CD4-positive, alpha-beta T cell (primary cell): ENCODE measurements around the gene COG5. TPM values are rescaled to one million over a fixed set of nuclear protein-coding genes. Genes with fewer than 3 reads are reported as not detected.

Source experiments
- ATAC-seq: fragments of 200-7000 bp; cut with Tn5 transposase; one replicate; pipeline ENCODE4 v1.10.0; 2022; ENCODE audit warnings: mild to moderate bottlenecking; ENCODE audit not compliant: poor library complexity
- CTCF ChIA-PET: fragments of 350-600 bp; sonication (Branson Sonifier 250); formaldehyde crosslinking; loops from one replicate; lab custom pipeline; 2021; ENCODE audit warnings: antibody characterized with exemption, inconsistent platforms; lab: Charles Lee
- POLR2A ChIA-PET: fragments of 350-600 bp; sonication (Branson Sonifier 250); formaldehyde crosslinking; loops from one replicate; lab custom pipeline; 2021; ENCODE audit warnings: antibody characterized with exemption, inconsistent platforms; lab: Charles Lee
- DNase-seq, 14 experiments: peaks; one replicate each; pipeline ENCODE4 v3.0.0-alpha.2; 2013 to 2020; ENCODE audit warnings: mixed read lengths in 2 of 14
- H3K27ac ChIP-seq, 2 donors: one replicate each; pipeline versions ENCODE4 v1.5.1 to v1.7.0; 2013; ENCODE audit warnings: low read length in 2 of 2, low read depth in 1 of 2, mild to moderate bottlenecking in 1 of 2
- H3K27me3 ChIP-seq, 2 experiments: 1 replicate in 1 of 2; 2 replicates in 1 of 2; pipeline versions ENCODE4 v1.6.1 to v1.7.0; 2013; ENCODE audit warnings: low read length in 2 of 2, control low read depth in 1 of 2, mild to moderate bottlenecking in 1 of 2, moderate library complexity in 1 of 2; ENCODE audit not compliant: insufficient read depth in 2 of 2, control insufficient read depth in 1 of 2
- H3K36me3 ChIP-seq: one replicate; pipeline ENCODE4 v1.6.1; 2013; ENCODE audit warnings: low read length, control low read depth; ENCODE audit not compliant: insufficient read depth
- H3K4me1 ChIP-seq: one replicate; pipeline ENCODE4 v1.6.1; 2013; ENCODE audit warnings: low read length, control low read depth; ENCODE audit not compliant: insufficient read depth
- H3K4me3 ChIP-seq: one replicate; pipeline ENCODE4 v1.5.1; 2013; ENCODE audit warnings: mild to moderate bottlenecking, low read length, moderate library complexity
- H3K9me3 ChIP-seq, 2 experiments: 1 replicate in 1 of 2; 2 replicates in 1 of 2; pipeline versions ENCODE4 v1.6.1 to v1.7.0; 2013; ENCODE audit warnings: low read length in 2 of 2, mild to moderate bottlenecking in 2 of 2, control low read depth in 1 of 2, moderate library complexity in 1 of 2; ENCODE audit not compliant: control insufficient read depth in 1 of 2, insufficient read depth in 1 of 2
- H3K27ac Mint-ChIP-seq: one replicate; pipeline ENCODE4 v1.8.0; 2020; ENCODE audit warnings: mixed read lengths
- H3K27me3 Mint-ChIP-seq: one replicate; pipeline ENCODE4 v1.8.0; 2021; ENCODE audit warnings: mixed read lengths
- H3K36me3 Mint-ChIP-seq: one replicate; pipeline ENCODE4 v1.8.0; 2021; ENCODE audit warnings: low read depth, mixed read lengths
- H3K4me1 Mint-ChIP-seq: one replicate; pipeline ENCODE4 v1.8.0; 2021; ENCODE audit warnings: low read depth, mixed read lengths
- H3K4me3 Mint-ChIP-seq: one replicate; pipeline ENCODE4 v1.8.0; 2020; ENCODE audit warnings: mild to moderate bottlenecking, mixed read lengths
- H3K9me3 Mint-ChIP-seq: one replicate; pipeline ENCODE4 v1.8.0; 2020; ENCODE audit warnings: mixed read lengths
- CTCF ChIP-seq: fragments of 200-600 bp; IDR thresholded peaks from one replicate; pipeline ENCODE4 v1.8.0; 2022; ENCODE audit warnings: antibody characterized with exemption, mild to moderate bottlenecking
- intact Hi-C, 2 experiments: fragments of 100-400 bp; cut with DNase I in 1 of 2; cut with micrococcal nuclease in 1 of 2; formaldehyde crosslinking; loops; one replicate each; pipeline versions ENCODE4 v1.15.1 to v1.9.0; 2023 to 2025; cut with DNase I, micrococcal nuclease
- total RNA-seq, 174 experiments: library from RNA in 2 of 174; stranded (reverse) in 2 of 174; gene quantifications; one replicate each; pipeline ENCODE4 v1.2.3 and lab custom pipeline; 2021 to 2026

COG5 gene
- total RNA-seq, 2 experiments from 2014 or later, result 43.4 to 44.5 TPM

GRCh38 chr7:107152011-107152410 lies 411.7 kb downstream of the COG5 start:
- Mint-ChIP-seq H3K27ac (no peak overlapping the region), H3K4me3 (no peak overlapping the region), H3K4me1 (peaks cover 6% of the 10 kb centered on the region)

More at GRCh38 chr7:107152011-107152410, 411.7 kb downstream of the COG5 start:
- no peak for DNase-seq
- POLR2A ChIA-PET, result interaction anchor here (0.7 to 2.0 kb wide), 2 partner anchors 16 to 22 kb away, joined by 3 to 21 read pairs; partner anchors contain the start of gene HBP1
- intact Hi-C loops, result loop anchor here in 1 of 2 experiments (10.0 kb wide), 2 partner anchors 287 to 733 kb away; partner anchors contain the start of gene PIK3CG
- H3K27ac ChIP-seq, result no peak overlapping the region
- Mint-ChIP-seq H3K9me3 (no peaks in the 10 kb centered on the region), H3K36me3 (no peaks in the 10 kb centered on the region), H3K27me3 (no peaks in the 10 kb centered on the region)
- no peak overlapping the region for H3K4me3 ChIP-seq
- ATAC-seq, result no peak
- no peaks in the 10 kb centered on the region for H3K4me1 ChIP-seq
- H3K9me3 ChIP-seq, result no peaks in the 10 kb centered on the region
- CTCF ChIA-PET, result interaction anchor here (1.5 to 1.7 kb wide), 2 partner anchors 15 to 22 kb away, joined by 3 to 8 read pairs; no protein-coding TSS in a partner anchor
- no peak for TF ChIP-seq CTCF
- no peaks in the 10 kb centered on the region for H3K27me3 ChIP-seq
- H3K36me3 ChIP-seq, result no peaks in the 10 kb centered on the region

Other genes starting within 250 kb of the COG5 start
- not detected for gene GPR22, start 93.9 kb downstream of the COG5 start, total RNA-seq
- 10 to 100 TPM; 14.3 to 14.4 TPM for gene DUS4L, start 51 bp upstream of the COG5 start, total RNA-seq
- 10 to 100 TPM; 11.0 to 11.7 TPM for gene BCAP29, start 16.3 kb upstream of the COG5 start, total RNA-seq
- not detected for gene SLC26A4, start 96.9 kb upstream of the COG5 start, total RNA-seq
- 10 to 100 TPM; 77.8 to 80.2 TPM for gene CBLL1, start 180.2 kb upstream of the COG5 start, total RNA-seq
- not detected for gene SLC26A3, start 239.3 kb upstream of the COG5 start, total RNA-seq